D721Med (cell line): Measurements from ENCODE around the gene IFT52.
"Not testable (repeated sequence)": the region's sequence is repeated elsewhere in the genome, so short reads cannot be mapped to it uniquely, and the experiment has no call there.

Source experiments
- DNase-seq: peaks from one replicate; pipeline ENCODE4 v3.0.0; 2011; ENCODE audit warnings: low spot score; ENCODE audit not compliant: insufficient read length
- FAIRE-seq: peaks from 2 replicates; lab custom pipeline; 2011; peaks lifted over from hg19 to GRCh38; lab: Jason Lieb, UNC
- TF ChIP-seq, protein P1 (sequence below): IDR thresholded peaks from 2 replicates; pipeline ENCODE4 v1.5.1; 2012; ENCODE audit warnings: mild to moderate bottlenecking, control low read depth; ENCODE audit not compliant: insufficient read depth; ENCODE audit errors: missing control alignments

The IFT52 gene

DNA sequence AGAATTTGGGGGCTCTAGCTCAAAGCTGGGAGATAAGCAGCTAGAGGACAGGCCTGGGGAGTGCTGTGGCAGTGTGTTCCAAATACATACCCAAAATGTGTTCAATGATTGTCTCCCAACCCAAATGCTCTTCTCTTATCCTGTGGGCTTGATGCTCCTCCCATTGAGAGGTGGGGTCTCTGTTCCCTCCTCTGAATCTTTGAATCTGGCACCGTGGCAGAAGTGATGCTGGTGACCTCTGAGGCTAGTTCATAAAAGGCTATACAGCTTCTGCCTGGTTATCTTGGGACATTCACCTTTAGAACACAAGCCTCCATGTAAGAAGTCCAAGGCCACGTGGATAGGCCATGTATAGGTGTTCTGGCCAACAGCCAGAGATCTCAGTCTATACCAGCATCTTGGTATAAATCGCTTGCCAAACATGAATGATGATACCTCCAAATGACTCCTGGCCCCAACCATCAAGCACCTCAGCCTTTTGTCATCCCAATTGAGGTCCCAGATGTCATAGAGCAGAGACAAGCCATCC lies 60.3 kb downstream of the IFT52 start:
- TF ChIP-seq, protein P1, sequence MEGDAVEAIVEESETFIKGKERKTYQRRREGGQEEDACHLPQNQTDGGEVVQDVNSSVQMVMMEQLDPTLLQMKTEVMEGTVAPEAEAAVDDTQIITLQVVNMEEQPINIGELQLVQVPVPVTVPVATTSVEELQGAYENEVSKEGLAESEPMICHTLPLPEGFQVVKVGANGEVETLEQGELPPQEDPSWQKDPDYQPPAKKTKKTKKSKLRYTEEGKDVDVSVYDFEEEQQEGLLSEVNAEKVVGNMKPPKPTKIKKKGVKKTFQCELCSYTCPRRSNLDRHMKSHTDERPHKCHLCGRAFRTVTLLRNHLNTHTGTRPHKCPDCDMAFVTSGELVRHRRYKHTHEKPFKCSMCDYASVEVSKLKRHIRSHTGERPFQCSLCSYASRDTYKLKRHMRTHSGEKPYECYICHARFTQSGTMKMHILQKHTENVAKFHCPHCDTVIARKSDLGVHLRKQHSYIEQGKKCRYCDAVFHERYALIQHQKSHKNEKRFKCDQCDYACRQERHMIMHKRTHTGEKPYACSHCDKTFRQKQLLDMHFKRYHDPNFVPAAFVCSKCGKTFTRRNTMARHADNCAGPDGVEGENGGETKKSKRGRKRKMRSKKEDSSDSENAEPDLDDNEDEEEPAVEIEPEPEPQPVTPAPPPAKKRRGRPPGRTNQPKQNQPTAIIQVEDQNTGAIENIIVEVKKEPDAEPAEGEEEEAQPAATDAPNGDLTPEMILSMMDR: no peak
- FAIRE-seq (no peak), DNase-seq (no peak)

DNA sequence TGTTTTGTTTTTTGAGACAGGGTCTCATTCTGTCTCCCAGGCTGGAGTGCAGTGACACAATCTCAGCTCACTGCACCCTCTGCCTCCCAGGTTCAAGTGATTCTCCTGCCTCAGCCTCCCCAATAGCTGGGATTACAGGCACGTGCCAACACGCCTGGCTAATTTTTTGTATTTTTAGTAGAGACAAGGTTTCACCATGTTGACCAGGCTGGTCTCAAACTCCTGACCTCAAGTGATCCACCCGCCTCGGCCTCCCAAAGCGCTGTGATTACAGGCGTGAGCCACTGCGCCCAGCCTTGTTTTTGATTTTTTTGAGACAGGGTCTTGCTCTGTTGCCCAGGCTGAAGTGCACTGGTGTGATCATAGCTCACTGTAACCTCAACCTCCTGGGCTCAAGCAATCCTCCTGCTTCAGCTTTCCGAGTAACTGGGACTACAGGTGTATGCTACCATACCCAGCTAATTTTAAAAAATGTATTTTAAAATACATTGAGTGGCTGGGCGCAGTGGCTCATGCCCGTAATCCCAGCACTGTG lies 61.0 kb downstream of the IFT52 start:
- not testable (repeated sequence) for DNase-seq, FAIRE-seq

DNA sequence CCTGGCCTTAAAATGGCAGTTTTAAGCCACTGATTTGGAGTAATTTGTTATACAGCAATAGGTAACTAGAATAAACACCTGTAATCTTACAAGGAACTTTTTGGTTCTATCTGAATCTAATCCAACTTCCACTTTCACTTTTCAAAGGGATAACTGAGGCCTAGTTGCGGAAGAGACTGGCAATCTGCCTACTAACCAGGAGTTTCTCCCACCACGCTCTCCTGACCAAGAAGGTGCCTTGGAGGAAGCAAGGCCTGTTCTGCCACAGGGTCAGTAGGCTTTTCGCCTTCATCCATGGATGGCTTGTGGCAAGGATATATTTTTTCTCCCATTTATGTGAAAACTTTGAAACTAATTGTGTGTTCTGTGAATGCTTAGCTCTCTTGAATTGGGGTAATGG lies 63.2 kb downstream of the IFT52 start:
- TF ChIP-seq, protein P1: no peak
- DNase-seq (no peak), FAIRE-seq (no peak)

DNA sequence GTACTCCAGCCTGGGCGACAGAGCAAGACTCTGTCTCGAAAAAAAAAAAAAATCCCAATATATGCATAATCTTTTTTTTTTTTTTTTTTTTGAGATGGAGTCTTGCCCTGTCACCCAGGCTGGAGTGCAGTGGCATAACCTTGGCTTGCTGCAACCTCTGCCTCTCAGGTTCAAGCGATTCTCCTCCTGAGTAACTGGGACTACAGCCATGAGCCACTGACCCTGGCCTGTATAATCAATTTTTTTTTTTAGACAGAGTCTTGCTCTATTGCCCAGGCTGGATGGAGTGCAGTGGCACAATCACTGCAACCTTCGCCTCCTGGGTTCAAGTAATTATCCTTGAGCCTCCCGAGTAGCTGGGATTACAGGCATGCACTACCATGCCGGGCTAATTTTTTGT lies 64.4 kb downstream of the IFT52 start:
- DNase-seq, FAIRE-seq: not testable (repeated sequence)

DNA sequence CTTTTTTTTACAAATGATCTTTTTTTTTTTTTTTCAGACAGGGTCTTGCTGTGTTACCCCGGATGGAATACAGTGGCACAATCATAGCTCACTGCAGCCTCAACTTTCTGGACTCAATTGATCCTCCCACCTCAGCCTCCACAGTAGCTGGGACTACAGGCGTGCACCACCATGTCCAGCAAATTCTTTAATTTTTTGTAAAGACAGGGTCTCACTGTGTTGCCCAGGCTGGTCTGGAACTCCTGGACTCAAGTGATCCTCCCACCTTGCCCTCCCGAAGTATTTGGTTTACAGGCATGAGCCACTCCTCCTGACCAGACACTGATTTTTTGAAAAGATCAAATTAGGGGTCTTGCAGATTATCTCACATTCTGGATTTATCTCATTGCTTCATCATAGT lies 65.2 kb downstream of the IFT52 start:
- DNase-seq (no peak), FAIRE-seq (no peak)
- TF ChIP-seq, protein P1: no peak

DNA sequence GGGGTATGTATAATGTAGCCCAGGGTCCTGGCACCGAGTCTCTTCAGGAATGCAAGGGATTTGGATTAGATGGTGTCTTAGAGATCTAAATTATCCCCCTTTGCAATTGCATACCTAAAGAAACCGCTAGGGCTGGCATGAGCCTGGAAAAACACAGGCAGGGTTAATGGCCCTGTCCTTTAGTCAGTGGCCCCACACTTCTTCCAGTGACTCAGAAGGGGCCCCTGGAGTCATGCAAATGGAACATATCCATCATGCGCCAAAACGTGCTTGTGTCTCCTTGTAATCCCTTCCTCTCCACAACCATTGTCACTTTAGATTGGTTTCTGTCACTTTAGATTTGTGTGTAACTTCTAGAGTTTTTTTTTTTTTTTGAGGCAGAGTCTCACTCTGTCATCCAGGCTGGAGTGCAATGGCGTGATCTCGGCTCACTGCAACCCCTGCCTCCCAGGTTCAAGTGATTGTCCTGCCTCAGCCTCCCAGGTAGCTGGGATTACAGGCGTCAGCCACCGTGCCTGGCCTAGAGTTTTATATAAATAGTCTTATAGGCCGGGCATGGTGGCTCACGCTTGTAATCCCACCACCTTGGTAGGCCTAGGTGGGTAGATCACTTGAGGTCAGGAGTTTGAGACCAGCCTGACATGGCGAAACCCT lies 67.5 kb downstream of the IFT52 start:
- no peak for DNase-seq

DNA sequence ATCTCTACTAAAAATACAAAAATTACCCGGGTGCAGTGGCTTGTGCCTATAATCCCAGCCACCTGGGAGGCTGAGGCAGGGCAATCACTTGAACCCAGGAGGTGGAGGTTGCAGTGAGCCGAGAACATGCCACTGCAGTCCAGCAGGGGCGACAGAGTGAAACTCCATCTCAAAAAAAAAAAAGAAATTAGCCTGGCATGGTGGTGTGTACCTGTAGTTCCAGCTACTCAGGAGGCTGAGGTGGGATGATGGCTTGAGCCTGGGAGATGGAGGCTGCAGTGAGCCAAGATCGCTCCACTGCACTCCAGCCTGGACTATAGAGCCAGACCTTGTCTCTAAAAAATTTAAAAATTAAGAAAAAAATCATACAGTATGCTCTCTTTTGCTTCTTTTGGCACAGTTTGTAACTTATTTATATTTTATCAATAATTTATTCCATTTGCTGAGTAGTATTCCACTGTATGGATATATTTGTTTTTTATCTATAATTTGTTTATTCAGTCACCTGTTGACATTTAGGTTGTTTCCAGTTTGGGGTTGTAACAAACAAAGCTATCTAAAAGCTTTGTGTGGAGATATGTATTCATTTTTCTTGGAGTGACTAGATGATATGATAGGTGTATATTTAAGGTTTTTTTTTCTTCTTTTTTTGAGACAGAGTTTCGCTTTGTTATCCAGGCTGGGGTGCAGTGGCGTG lies 68.1 kb downstream of the IFT52 start:
- no peak for FAIRE-seq
- TF ChIP-seq, protein P1: no peak
- DNase-seq: no peak

More for the DNA sequence above, 67.5 kb downstream of the IFT52 start:
- FAIRE-seq: no peak
- TF ChIP-seq, protein P1: peak; percentile 5
